Lung (tissue), 12 donors: ENCODE data around the gene BNIP5. TPM values are rescaled to one million over a fixed set of nuclear protein-coding genes. Genes with fewer than 3 reads are reported as not detected.

Experiments
- ATAC-seq: fragments of 200-7000 bp; cut with Tn5 transposase; one replicate; pipeline ENCODE4 v1.9.1; 2020; ENCODE audit warnings: moderate number of reproducible peaks; ENCODE audit not compliant: insufficient read depth, low FRiP score
- DNase-seq, 3 donors: peaks; one replicate each; pipeline ENCODE4 v3.0.0-alpha.2; 2013 to 2017
- H3K27ac ChIP-seq, 2 donors: one replicate each; pipeline ENCODE4 v1.5.1; 2013; ENCODE audit warnings: mild to moderate bottlenecking in 2 of 2, moderate library complexity in 2 of 2, control low read depth in 1 of 2, inconsistent platforms in 1 of 2, low read depth in 1 of 2, low read length in 1 of 2
- H3K27me3 ChIP-seq, 3 donors: one replicate each; pipeline ENCODE4 v1.5.1; 2013; ENCODE audit warnings: low read length in 2 of 3; ENCODE audit not compliant: control insufficient read depth in 3 of 3, insufficient read depth in 3 of 3
- H3K36me3 ChIP-seq, 4 donors: one replicate each; pipeline ENCODE4 v1.5.1; 2013; ENCODE audit warnings: low read length in 4 of 4, mild to moderate bottlenecking in 1 of 4, moderate library complexity in 1 of 4; ENCODE audit not compliant: control insufficient read depth in 4 of 4, insufficient read depth in 4 of 4
- H3K4me1 ChIP-seq, 5 donors: one replicate each; pipeline ENCODE4 v1.5.1; 2013; ENCODE audit warnings: low read length in 5 of 5, mild to moderate bottlenecking in 2 of 5, moderate library complexity in 1 of 5; ENCODE audit not compliant: control insufficient read depth in 5 of 5, insufficient read depth in 5 of 5
- H3K4me3 ChIP-seq: one replicate; pipeline ENCODE4 v1.5.1; 2013; ENCODE audit warnings: mild to moderate bottlenecking, control low read depth, moderate library complexity
- H3K9ac ChIP-seq, 2 donors: one replicate each; pipeline ENCODE4 v1.5.1; 2013; ENCODE audit warnings: low read length in 2 of 2, control low read depth in 1 of 2; ENCODE audit not compliant: insufficient read depth in 1 of 2
- H3K9me3 ChIP-seq, 4 donors: one replicate each; pipeline ENCODE4 v1.5.1; 2013; ENCODE audit warnings: low read length in 3 of 4, mild to moderate bottlenecking in 1 of 4, moderate library complexity in 1 of 4; ENCODE audit not compliant: control insufficient read depth in 4 of 4, insufficient read depth in 3 of 4
- WGBS, 2 donors: extraction: QIAGEN DNeasy Blood & Tissue Kit; methylation state at CpG; one replicate each; pipeline ENCODE4 v1.1.7; 2013; 5-methylcytosine and 5-hydroxymethylcytosine counted together
- polyA plus RNA-seq, 2 donors: library from polyadenylated mRNA; stranded (reverse); fragments of 200-250 nt; gene quantifications; one replicate each; pipeline ENCODE4 v1.2.1, GENCODE V29; 2013
- total RNA-seq, 2 donors: library from RNA; depleted of rRNA in 1 of 2; stranded (reverse); fragments of >200 nt in 1 of 2; gene quantifications; one replicate each; pipeline ENCODE4 v1.2.1, GENCODE V29; 2014 to 2021
- TF ChIP-seq, protein P1 (sequence below): IDR thresholded peaks from 2 replicates; pipeline ENCODE4 v1.5.1; 2012; ENCODE audit warnings: mild to moderate bottlenecking; ENCODE audit errors: control extremely low read depth, extremely low read depth
- donor health status: control.
- donor health status: control.
- donor health status: Bipolar disorder and iron deficiency.
- donor health status: healthy.
- donor health status: DM: yes; HTN: yes; CAD: no.

BNIP5 gene
- total and polyA plus RNA-seq, 4 donors, result 0.02 to 0.09 (median 0.06) TPM; not detected in 1

DNA sequence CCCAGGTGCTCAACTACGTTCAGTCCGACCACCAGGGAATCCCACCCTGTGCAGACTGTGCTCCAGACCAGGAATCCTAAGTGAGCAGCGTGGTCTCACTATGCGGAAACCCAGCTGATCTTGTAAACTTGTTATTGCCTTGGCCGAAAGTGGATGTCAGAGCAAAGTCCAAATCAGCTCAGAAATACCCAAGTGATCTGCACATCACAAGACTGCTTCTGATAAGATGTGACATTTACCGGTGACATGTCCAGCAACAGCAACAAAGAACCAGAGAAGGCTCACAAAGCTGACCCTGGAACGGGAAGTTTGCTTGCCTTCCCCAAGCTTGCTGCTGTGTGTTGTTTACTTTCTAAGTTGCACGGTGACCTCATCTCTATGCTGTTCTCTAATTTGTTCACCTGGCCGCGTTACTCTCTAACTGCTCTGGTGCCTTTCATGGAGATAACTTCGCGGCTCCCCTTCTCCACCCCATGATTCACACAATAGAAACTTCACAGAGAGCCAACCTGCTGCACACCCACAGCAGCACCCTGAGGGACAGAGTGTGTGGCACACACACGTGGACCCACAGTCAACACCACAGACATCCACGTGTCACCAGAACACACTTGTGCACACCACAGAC, 1.7 kb downstream of the BNIP5 start:
- TF ChIP-seq, protein P1, sequence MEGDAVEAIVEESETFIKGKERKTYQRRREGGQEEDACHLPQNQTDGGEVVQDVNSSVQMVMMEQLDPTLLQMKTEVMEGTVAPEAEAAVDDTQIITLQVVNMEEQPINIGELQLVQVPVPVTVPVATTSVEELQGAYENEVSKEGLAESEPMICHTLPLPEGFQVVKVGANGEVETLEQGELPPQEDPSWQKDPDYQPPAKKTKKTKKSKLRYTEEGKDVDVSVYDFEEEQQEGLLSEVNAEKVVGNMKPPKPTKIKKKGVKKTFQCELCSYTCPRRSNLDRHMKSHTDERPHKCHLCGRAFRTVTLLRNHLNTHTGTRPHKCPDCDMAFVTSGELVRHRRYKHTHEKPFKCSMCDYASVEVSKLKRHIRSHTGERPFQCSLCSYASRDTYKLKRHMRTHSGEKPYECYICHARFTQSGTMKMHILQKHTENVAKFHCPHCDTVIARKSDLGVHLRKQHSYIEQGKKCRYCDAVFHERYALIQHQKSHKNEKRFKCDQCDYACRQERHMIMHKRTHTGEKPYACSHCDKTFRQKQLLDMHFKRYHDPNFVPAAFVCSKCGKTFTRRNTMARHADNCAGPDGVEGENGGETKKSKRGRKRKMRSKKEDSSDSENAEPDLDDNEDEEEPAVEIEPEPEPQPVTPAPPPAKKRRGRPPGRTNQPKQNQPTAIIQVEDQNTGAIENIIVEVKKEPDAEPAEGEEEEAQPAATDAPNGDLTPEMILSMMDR, result no peak
- Histone ChIP-seq H3K4me1 (peaks cover 0 to 11% (median 2%) of the 10 kb centered on the region in 5 donors), H3K9me3 (no peaks in the 10 kb centered on the region), H3K4me3 (no peak overlapping the region), H3K36me3 (no peaks in the 10 kb centered on the region), H3K9ac (no peak overlapping the region), H3K27ac (no peak overlapping the region), H3K27me3 (peaks cover 0 to 40% (median 6%) of the 10 kb centered on the region in 3 donors)
- WGBS, 2 donors, result 60 to 79% methylated on average over 14 of the region's 14 CpGs
- ATAC-seq, result no peak
- DNase-seq, result peak in 1 of 3 donors; percentile 11

DNA sequence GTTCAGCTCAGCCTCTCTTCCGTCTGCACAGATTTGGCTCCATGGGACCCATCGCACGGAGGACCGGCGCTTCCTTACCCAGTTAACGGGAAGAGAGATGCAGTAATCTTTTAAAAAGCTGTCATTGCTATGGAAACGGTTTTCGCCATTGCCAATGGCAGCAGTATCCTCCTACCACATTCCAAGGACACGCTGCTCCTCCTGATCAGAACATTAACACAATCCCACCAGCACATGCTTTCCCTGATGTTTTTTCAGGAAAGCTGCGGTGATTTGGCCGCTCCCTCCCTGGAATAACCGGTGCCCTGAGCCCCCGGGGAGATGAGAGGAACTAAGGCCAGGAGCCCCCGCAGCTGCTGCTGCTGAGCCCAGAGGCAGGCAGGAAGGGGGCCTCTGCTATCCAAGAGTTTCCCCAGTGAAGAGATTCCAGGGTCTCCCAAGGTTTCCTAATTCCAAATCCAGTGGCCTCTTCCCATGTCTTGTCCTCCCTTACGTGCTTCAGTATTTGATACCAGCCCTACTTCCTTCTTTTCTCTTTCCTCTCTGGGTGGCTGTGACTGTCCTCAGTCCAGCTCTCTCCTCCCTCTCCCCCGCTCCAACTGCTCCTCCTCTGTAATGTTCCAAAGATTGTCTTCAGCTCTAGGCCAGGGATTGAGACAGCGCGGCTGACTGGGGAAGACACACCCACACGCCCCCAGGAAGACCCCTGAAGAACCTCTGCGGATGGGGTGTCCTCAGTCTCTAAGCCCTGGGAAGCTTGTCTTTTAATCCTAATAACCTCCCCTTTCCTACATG, 2.6 kb downstream of the BNIP5 start:
- DNase-seq (peak in 2 of 3 donors; percentile 32 to 43), ATAC-seq (no peak)
- Histone ChIP-seq H3K27me3 (peaks cover 0 to 34% (median 6%) of the 10 kb centered on the region in 3 donors), H3K9ac (no peak overlapping the region), H3K9me3 (no peaks in the 10 kb centered on the region), H3K36me3 (no peaks in the 10 kb centered on the region), H3K27ac (no peak overlapping the region), H3K4me3 (no peak overlapping the region), H3K4me1 (peaks cover 0 to 11% (median 2%) of the 10 kb centered on the region in 5 donors)
- 47 to 50% methylated on average over 20 of the region's 20 CpGs for WGBS, 2 donors
- TF ChIP-seq, protein P1, result no peak

DNA sequence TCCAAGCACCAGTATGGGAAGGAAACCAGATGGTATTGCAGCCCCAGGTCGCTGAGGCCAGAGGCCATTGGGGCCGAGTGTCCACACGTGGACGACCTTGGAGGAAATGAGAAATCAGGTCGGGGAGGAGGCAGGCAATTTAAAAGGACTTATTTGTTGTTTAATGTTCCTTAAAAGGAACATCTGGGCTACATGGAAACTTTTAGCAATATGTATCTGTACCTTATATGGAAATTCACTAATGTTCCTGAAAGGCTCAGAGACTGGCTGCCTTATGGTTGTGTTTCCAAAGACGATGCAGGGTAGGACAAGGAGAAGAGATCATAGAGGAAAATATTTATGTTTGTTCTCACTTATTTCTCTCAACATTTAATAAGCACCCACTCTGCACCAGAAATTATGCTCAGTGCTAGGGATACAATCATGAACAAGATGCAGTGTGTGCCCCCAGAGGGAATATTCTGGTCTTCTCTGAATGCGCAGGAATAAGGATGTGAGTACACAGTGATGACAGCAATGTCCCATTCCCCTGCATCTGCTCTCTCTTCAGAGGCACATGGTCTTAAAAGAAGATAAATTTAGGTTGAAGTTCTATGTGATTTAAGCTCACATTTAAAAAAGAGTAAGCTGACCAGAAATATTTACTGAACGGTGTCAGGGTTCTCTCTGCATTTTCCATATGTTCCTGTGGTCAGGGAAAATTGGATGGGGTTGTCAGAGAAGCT, 3.4 kb downstream of the BNIP5 start:
- 68 to 73% methylated on average over 8 of the region's 8 CpGs for whole genome bisulfite sequencing, 2 donors
- TF ChIP-seq, protein P1, result no peak
- peaks cover 0 to 11% (median 2%) of the 10 kb centered on the region in 5 donors for H3K4me1 ChIP-seq

More for the DNA sequence above, 3.4 kb downstream of the BNIP5 start:
- Histone ChIP-seq H3K9ac (no peak overlapping the region), H3K27me3 (peaks cover 0 to 26% (median 6%) of the 10 kb centered on the region in 3 donors), H3K4me3 (no peak overlapping the region), H3K36me3 (no peaks in the 10 kb centered on the region), H3K27ac (no peak overlapping the region), H3K9me3 (no peaks in the 10 kb centered on the region)
- DNase-seq (no peak), ATAC-seq (no peak)
